Measurements from ENCODE around the gene CREB3L2. TPM values are rescaled to one million over a fixed set of nuclear protein-coding genes. Genes with fewer than 3 reads are reported as not detected.
A peak's percentile ranks its signal among the peaks of the same experiment; 100 is the strongest.

Gene CREB3L2
- total and polyA plus RNA-seq, 2 of the 8 experiments (the other 6 are each of a cell fraction or from before 2014, with no cell fraction given): 14.4 to 48.3 TPM

- Histone ChIP-seq H4K20me1 (replicated peaks in 1 of 2; ENCODE audit: control insufficient read depth in 1 of 2, insufficient read depth in 2 of 2, low read length in 2 of 2) (no peaks in the 10 kb centered on the region), H4K91ac (replicated peaks; ENCODE audit: insufficient read length, low read length) (no peak overlapping the region), H2AK5ac (ENCODE audit: low read depth, low read length) (no peak overlapping the region), H3K9ac (replicated peaks in 1 of 4; ENCODE audit: extremely low read depth in 1 of 4, low read depth in 3 of 4, low read length in 3 of 4) (no peak overlapping the region), H3K27ac (ENCODE audit: low read depth, low read length) (no peak overlapping the region), H3K56ac (replicated peaks; ENCODE audit: insufficient read length, low read depth, low read length) (no peak overlapping the region), H3K27me3 (replicated peaks in 1 of 4; ENCODE audit: control insufficient read depth in 3 of 4, extremely low read depth in 1 of 4, insufficient read depth in 3 of 4, low read length in 3 of 4) (no peaks in the 10 kb centered on the region), H2AFZ (ENCODE audit: low read length) (no peak overlapping the region), H3K4ac (replicated peaks; ENCODE audit: insufficient read length, low read depth, low read length) (no peak overlapping the region), H3K79me2 (ENCODE audit: control insufficient read depth in 1 of 2, insufficient read depth in 2 of 2, low read length in 2 of 2) (no peaks in the 10 kb centered on the region), H2BK12ac (ENCODE audit: low read depth, low read length) (peak overlapping the region; percentile 10; the same call in 1 of the 2 replicates), H3K36me3 (ENCODE audit: control insufficient read depth in 2 of 4, insufficient read depth in 4 of 4, low read length in 3 of 4) (no peaks in the 10 kb centered on the region), H3K14ac (ENCODE audit: insufficient read length) (no peak overlapping the region), H2BK20ac (ENCODE audit: low read length) (peak overlapping the region; percentile 56), H3K4me1 (replicated peaks in 1 of 4; ENCODE audit: control insufficient read depth in 3 of 4, insufficient read depth in 4 of 4, low read length in 3 of 4) (peaks cover 0 to 2% (median 1%) of the 10 kb centered on the region in 4 experiments; a peak in 3 of 7 replicates), H2BK5ac (ENCODE audit: low read depth, low read length) (0 out of 2 replicates have a peak overlapping the region, but pooled peaks have one; percentile 22), H4K5ac (ENCODE audit: insufficient read length, low read depth, low read length) (no peak overlapping the region), H3K23ac (ENCODE audit: insufficient read length) (no peak overlapping the region), H3K9me3 (ENCODE audit: insufficient read depth in 2 of 2, low read depth in 1 of 2, low read length in 1 of 2) (peaks cover 0 to 2% of the 10 kb centered on the region in 2 experiments; a peak in 1 of 4 replicates), H2BK15ac (ENCODE audit: low read length) (no peak overlapping the region), H3K79me1 (ENCODE audit: low read depth, low read length) (no peaks in the 10 kb centered on the region), H4K8ac (ENCODE audit: extremely low read depth, insufficient read depth, low read length) (no peak overlapping the region), H3K23me2 (ENCODE audit: low read depth, low read length) (no peaks in the 10 kb centered on the region), H3K18ac (ENCODE audit: extremely low read depth, low read length) (no peak overlapping the region), H3K4me2 (ENCODE audit: insufficient read depth in 1 of 2, low read depth in 2 of 2, low read length in 2 of 2) (no peak overlapping the region), H2BK120ac (replicated peaks; ENCODE audit: low read depth, low read length) (no peak overlapping the region), H3K4me3 (ENCODE audit: extremely low read depth in 1 of 4, insufficient read depth in 2 of 4, low read depth in 3 of 4, low read length in 4 of 4) (no peak overlapping the region)
- no peak for DNase-seq (ENCODE audit: low read depth in 1 of 2, low spot score in 2 of 2)
- ChIA-PET CTCF (ENCODE audit: partially characterized antibody) (interaction anchor here (0.6 to 14.1 kb wide), 22 partner anchors 8 to 501 kb away, joined by 3 to 167 read pairs (median 4); no protein-coding TSS in a partner anchor), POLR2A (ENCODE audit: partially characterized antibody) (no interaction called here)
- 100% methylated on average over 1 of the region's 1 CpG; no CpG with 5 or more reads in 1 of the 2 experiments for WGBS, 2 experiments (ENCODE audit: extremely low coverage in 1 of 2, insufficient coverage in 1 of 2, insufficient read length in 1 of 2, insufficient replicate concordance in 2 of 2, low coverage in 1 of 2, low lambda C conversion rate in 2 of 2, missing lambda C conversion rate in 1 of 2)
- FAIRE-seq: no peak
- no peak for TF ChIP-seq ASH2L (IDR thresholded peaks at IDR 0.05; ENCODE audit: low read length)
- TF ChIP-seq POU5F1 (IDR thresholded peaks at IDR 0.05; ENCODE audit: low read depth, low read length): no peak
- TF ChIP-seq RFX5 (IDR thresholded peaks at IDR 0.05; ENCODE audit: borderline replicate concordance, low read depth, low read length): no peak
- no peak for TF ChIP-seq CTBP2 (IDR thresholded peaks at IDR 0.05; ENCODE audit: borderline replicate concordance, insufficient read depth, insufficient read length, low read length)
- TF ChIP-seq YY1 (IDR thresholded peaks at IDR 0.05; ENCODE audit: low read depth, low read length): no peak
- no peak for TF ChIP-seq JUN (IDR thresholded peaks at IDR 0.05; ENCODE audit: low read depth, low read length)
- no peak for TF ChIP-seq NANOG (IDR thresholded peaks at IDR 0.05; ENCODE audit: insufficient read depth, low read depth, low read length, poor library complexity, severe bottlenecking)
- TF ChIP-seq CEBPB (IDR thresholded peaks at IDR 0.05; ENCODE audit: low read depth, low read length): no peak
These were observed 7.4 kb upstream of the CREB3L2 start for GRCh38 chr7:138009350-138009653.
